Esophagus (tissue), 2 donors: ENCODE measurements around the gene NPSR1. TPM values are rescaled to one million over a fixed set of nuclear protein-coding genes. Genes with fewer than 3 reads are reported as not detected.

Source experiments
- H3K27ac ChIP-seq, 2 donors: one replicate each; pipeline ENCODE4 v1.5.1; 2013; ENCODE audit warnings: low read depth in 2 of 2, mild to moderate bottlenecking in 2 of 2, inconsistent platforms in 1 of 2, low read length in 1 of 2, moderate library complexity in 1 of 2
- H3K27me3 ChIP-seq, 2 donors: one replicate each; pipeline ENCODE4 v1.6.1; 2013; ENCODE audit warnings: low read length in 2 of 2, control low read depth in 1 of 2, mild to moderate bottlenecking in 1 of 2; ENCODE audit not compliant: insufficient read depth in 2 of 2, control insufficient read depth in 1 of 2
- H3K36me3 ChIP-seq, 2 donors: one replicate each; pipeline ENCODE4 v1.6.1; 2013; ENCODE audit warnings: low read length in 1 of 2; ENCODE audit not compliant: control insufficient read depth in 2 of 2, insufficient read depth in 2 of 2
- H3K4me1 ChIP-seq, 2 donors: one replicate each; pipeline ENCODE4 v1.6.1; 2013; ENCODE audit warnings: low read length in 1 of 2; ENCODE audit not compliant: control insufficient read depth in 2 of 2, insufficient read depth in 2 of 2
- H3K4me3 ChIP-seq, 2 donors: one replicate each; pipeline ENCODE4 v1.5.1; 2013; ENCODE audit warnings: low read length in 2 of 2, mild to moderate bottlenecking in 2 of 2, low read depth in 1 of 2, moderate library complexity in 1 of 2
- H3K9me3 ChIP-seq, 2 donors: one replicate each; pipeline ENCODE4 v1.6.1; 2013; ENCODE audit warnings: mild to moderate bottlenecking in 2 of 2, low read depth in 1 of 2, low read length in 1 of 2, moderate library complexity in 1 of 2; ENCODE audit not compliant: control insufficient read depth in 2 of 2, insufficient read depth in 1 of 2
- WGBS, 2 donors: extraction: QIAGEN DNeasy Blood & Tissue Kit; methylation state at CpG; one replicate each; pipeline ENCODE4 v1.1.7; 2013; 5-methylcytosine and 5-hydroxymethylcytosine counted together
- polyA plus RNA-seq, 2 donors: library from polyadenylated mRNA; stranded (reverse); fragments of 200-250 nt; gene quantifications; one replicate each; pipeline ENCODE4 v1.2.3, GENCODE V29; 2013
- donor health status: healthy with polysubstance abuse.
- donor health status: Bipolar disorder and iron deficiency.

Gene NPSR1
- polyA plus RNA-seq, 2 donors, result not detected

DNA sequence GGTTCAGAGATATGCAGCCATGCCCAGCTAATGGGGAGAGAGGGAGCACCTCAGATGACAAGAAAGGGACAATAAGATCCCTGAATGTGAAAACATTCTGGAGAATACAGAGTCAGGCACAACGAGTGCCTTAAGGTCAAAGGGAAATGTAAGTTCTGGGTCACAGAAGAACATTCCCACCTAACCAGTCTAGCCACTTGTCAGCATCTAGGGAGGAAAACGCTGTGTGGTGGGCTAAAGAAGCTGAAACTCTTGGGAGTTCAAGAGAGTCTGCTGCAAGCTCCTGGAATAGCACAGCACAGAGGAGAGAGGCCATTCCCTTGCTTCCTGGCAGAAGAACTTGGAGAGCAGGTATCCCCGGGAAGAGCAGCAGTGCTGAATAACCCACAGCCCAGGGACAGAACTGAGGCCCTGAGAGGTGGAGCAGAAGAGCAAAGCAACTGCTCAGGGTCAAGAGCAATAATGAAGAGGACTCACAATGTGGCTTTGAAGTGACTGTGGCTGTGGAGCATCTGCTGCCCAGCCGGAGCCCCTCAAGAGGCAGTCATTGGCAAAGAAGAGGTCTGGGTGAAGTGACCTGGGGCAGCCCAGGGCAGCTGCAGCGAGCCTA, 182.3 kb downstream of the NPSR1 start:
- H3K9me3 ChIP-seq, result peaks cover 0 to 5% of the 10 kb centered on the region in 2 donors
- 63% methylated on average over 5 of the region's 5 CpGs for WGBS, 2 donors
- H3K4me3 ChIP-seq, result no peak overlapping the region
- H3K4me1 ChIP-seq, result peaks cover 0 to 2% of the 10 kb centered on the region in 2 donors
- H3K36me3 ChIP-seq, result no peaks in the 10 kb centered on the region
- H3K27me3 ChIP-seq, result no peaks in the 10 kb centered on the region
- no peak overlapping the region for H3K27ac ChIP-seq

DNA sequence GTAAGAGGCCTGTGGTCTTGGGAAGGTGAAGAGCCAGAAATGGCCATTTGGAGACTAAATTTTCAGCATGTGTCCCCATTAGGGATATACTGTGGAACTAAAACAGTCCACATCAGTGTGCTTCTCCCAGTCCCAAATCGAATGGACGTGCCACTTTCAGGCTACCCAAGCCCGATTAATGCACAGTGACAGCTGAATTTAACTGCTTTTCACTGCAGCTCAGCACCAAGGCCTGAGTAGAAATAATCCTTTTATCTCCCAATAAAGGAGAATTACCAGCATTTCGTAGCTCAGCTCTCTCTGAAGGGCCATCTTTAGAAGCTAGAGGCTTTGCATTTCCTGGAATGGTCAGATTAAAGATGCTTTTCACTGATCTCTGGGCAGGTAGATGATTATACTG, 183.3 kb downstream of the NPSR1 start:
- Histone ChIP-seq H3K4me3 (no peak overlapping the region), H3K9me3 (peaks cover 0 to 5% of the 10 kb centered on the region in 2 donors), H3K4me1 (peaks cover 0 to 2% of the 10 kb centered on the region in 2 donors), H3K27me3 (no peaks in the 10 kb centered on the region), H3K27ac (no peak overlapping the region), H3K36me3 (no peaks in the 10 kb centered on the region)
- 80 to 84% methylated on average over 4 of the region's 4 CpGs for WGBS, 2 donors

DNA sequence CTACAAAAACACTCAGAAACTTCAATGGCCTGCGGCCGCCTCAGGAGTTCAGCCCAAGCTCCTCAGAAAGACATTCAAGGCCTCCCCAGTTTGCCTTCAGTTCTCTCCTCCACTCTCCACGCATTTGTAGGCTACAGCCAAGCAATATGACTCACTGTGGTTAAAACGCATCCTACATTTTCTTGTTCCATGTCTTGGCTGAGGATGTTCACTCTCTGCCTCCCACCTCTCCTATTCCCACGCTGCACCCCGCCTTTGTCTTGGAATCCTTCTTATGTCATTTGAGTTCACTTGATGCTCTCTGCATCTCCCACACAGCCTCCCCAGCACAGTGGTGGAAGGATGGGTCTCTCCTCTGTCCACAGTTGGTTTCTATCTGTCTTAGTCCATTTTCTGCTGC, 184.8 kb downstream of the NPSR1 start:
- WGBS, 2 donors, result 84 to 85% methylated on average over 6 of the region's 6 CpGs
- Histone ChIP-seq H3K27me3 (no peaks in the 10 kb centered on the region), H3K9me3 (peaks cover 0 to 5% of the 10 kb centered on the region in 2 donors), H3K4me3 (no peak overlapping the region), H3K4me1 (peaks cover 0 to 2% of the 10 kb centered on the region in 2 donors), H3K27ac (no peak overlapping the region), H3K36me3 (no peaks in the 10 kb centered on the region)

DNA sequence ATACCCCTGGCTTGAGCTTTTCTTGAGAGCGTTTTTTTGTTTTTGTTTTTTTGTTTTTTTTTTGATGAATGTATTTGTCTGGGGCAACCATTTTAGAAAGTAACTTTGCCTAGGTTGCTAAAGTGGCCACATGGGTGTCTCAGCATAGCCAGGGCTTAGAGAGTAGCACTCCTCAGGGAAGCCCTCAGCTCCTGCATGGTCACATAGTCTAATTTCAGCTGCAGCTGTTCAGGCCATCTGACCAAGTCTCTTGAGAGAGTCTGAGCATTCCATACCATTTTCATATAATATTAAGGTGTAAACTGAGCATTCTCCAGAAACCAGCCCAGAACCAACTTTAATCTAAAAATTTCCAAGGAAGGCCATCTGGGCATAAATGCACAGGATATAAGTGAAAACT, 186.4 kb downstream of the NPSR1 start:
- H3K36me3 ChIP-seq, result no peaks in the 10 kb centered on the region
- H3K27me3 ChIP-seq, result no peaks in the 10 kb centered on the region
- peaks cover 0 to 2% of the 10 kb centered on the region in 2 donors for H3K9me3 ChIP-seq
- H3K4me3 ChIP-seq, result no peak overlapping the region
- H3K4me1 ChIP-seq, result no peaks in the 10 kb centered on the region
- WGBS, 2 donors, result 76 to 80% methylated on average over 1 of the region's 1 CpG
- no peak overlapping the region for H3K27ac ChIP-seq

DNA sequence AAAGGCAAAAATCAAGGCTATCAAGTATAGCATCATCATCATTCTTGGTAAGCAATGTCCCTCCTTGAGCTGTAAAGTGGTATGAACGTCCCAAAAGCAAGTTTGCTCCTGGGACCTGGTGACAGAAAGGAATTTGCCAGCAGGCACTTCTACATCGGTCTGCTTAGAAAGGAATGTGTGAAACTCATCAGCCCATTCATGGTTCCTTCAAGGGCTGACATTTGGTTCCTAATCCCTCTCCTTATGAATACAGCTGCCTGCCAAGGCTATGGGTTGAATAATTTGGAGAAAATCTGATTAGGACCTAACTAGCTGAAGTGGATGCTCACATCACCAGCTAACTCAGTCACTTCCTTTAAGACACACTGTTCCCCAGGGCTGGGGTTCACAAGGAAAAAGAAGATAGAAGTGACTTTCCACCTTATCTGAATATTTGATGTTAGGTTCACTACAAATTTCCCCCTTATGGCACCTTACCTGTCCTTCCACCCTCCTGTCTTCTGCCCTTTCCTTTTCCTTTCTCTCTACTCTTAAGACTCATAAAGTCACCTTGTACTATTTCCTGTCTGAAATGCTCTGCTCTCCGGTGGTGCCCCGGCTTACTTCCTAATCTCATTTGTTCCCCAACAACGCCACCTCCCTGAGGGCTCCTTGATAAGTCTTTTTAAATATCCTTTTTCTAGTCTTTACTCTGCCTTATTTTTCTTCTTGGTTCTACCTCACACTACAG, 187.1 kb downstream of the NPSR1 start:
- H3K9me3 ChIP-seq, result peaks cover 0 to 2% of the 10 kb centered on the region in 2 donors
- 37 to 48% methylated on average over 5 of the region's 5 CpGs for WGBS, 2 donors
- no peaks in the 10 kb centered on the region for H3K27me3 ChIP-seq
- no peak overlapping the region for H3K4me3 ChIP-seq
- H3K36me3 ChIP-seq, result no peaks in the 10 kb centered on the region
- peaks cover 0 to 3% of the 10 kb centered on the region in 2 donors for H3K4me1 ChIP-seq
- H3K27ac ChIP-seq, result no peak overlapping the region

DNA sequence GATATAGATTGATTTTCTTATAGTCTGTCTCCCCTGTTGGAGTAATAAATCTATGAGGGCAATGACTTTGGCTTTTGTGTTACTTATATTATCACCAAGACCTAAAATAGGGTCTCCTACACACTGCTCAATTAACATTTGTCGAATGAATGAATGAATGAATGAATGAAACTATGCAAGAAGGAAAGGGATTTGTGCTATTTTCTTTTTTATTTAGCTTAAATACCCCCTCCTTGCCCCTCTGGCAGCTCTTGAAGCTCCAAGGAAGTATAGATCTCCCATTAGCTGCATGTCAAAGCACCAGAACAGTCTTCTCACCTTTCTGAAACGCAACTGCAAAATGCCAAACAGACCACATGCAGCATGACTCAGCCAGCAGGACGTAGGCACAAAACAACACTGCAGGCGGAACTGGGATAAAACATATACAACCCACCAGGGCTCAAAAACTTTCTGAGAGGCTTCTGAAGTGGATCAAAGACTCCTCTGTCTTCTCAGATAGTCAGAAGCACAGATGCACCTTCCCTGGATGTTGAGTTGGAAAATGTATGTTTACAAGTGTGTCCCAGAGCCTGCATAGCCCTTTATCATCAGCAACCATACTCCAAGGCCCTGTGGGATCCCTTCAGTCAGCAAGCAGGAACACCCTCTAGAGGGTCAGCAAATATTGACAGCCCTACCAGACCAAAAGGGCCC, 187.8 kb downstream of the NPSR1 start:
- Histone ChIP-seq H3K27me3 (no peaks in the 10 kb centered on the region), H3K9me3 (peaks cover 0 to 2% of the 10 kb centered on the region in 2 donors), H3K36me3 (no peaks in the 10 kb centered on the region), H3K4me3 (no peak overlapping the region), H3K27ac (no peak overlapping the region), H3K4me1 (peaks cover 0 to 3% of the 10 kb centered on the region in 2 donors)
- 47 to 54% methylated on average over 4 of the region's 4 CpGs for WGBS, 2 donors

DNA sequence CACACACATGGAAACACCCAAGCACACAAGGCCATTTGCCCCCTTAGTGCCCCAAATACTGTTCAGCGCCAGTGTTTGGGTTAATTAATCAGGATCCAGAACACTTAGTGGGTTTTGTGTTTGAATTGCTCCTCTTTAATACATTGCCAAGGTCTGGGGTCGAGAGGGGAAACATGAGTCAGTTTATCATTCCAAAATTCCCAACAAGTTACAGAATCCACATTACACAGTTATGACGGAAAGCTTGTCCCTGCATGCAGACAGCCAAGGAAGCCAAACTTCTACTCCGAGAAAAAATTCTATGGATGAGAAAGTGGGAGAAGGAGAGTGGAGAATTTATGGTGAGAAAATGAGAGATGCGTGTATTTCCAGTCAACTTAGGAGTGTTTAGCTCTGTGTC, 189.0 kb downstream of the NPSR1 start:
- H3K36me3 ChIP-seq, result no peaks in the 10 kb centered on the region
- H3K27ac ChIP-seq, result no peak overlapping the region
- H3K9me3 ChIP-seq, result peaks cover 0 to 2% of the 10 kb centered on the region in 2 donors
- H3K27me3 ChIP-seq, result no peaks in the 10 kb centered on the region
- H3K4me1 ChIP-seq, result peaks cover 0 to 3% of the 10 kb centered on the region in 2 donors
- 51 to 71% methylated on average over 5 of the region's 5 CpGs for WGBS, 2 donors
- no peak overlapping the region for H3K4me3 ChIP-seq

DNA sequence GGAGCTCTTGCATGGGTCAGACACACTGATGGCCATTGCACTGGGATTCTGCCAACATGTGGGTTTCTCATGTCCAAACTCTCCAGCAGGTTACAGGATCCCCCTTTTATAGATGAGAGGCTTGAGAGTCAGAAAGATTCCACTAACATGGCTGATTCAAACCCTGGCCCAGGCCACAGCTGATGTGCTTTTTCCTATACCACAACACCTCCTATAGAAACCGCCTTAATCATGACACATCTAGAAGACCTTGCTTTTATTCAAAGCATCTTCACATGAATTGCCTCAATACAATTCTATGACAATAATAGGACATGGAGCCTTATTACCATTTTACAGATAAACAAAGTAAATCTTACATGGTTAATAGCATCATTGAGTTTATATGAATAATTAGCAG, 190.7 kb downstream of the NPSR1 start:
- H3K4me1 ChIP-seq, result peaks cover 0 to 3% of the 10 kb centered on the region in 2 donors
- H3K36me3 ChIP-seq, result no peaks in the 10 kb centered on the region
- H3K4me3 ChIP-seq, result no peak overlapping the region
- WGBS, 2 donors, result 92 to 97% methylated on average over 1 of the region's 1 CpG
- H3K27ac ChIP-seq, result no peak overlapping the region
- H3K9me3 ChIP-seq, result no peaks in the 10 kb centered on the region
- H3K27me3 ChIP-seq, result no peaks in the 10 kb centered on the region

DNA sequence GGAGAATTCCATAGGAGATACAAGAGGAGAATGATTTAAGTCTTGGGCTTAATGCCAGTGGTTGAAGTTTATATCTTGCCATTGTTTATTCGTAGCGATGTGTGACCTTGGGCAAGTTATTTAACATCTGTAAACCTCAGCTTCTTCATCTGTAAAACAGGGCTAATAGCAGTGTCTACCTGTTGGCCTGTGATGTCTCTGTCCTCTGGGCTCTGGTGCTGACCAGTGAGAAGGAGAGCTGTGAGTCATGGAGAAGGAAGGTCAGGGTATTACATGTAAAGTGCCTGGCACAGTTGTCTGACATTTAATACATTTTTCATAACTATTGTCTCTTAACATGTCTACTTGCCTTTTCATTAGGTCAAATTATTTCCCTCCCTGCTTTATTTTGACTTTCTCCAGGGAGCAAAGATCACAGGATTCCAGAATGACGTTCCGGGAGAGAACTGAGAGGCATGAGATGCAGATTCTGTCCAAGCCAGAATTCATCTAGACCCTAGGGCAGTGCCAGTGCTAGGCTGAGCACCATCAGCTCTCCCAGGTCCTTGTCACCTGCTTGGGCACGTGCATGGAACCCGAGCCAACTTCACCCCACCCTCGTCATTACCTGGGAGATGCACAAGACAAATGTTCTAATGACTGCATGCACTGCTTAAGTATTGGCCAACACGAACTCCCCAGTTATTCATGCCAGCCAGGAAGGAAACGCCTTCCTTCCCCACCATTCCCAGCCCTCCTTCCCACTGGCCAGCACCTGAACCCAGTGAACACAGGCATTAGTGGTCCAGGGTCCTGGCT, 191.3 kb downstream of the NPSR1 start:
- Histone ChIP-seq H3K36me3 (no peaks in the 10 kb centered on the region), H3K9me3 (no peaks in the 10 kb centered on the region), H3K27ac (no peak overlapping the region), H3K4me3 (no peak overlapping the region), H3K4me1 (peaks cover 0 to 3% of the 10 kb centered on the region in 2 donors), H3K27me3 (no peaks in the 10 kb centered on the region)
- 56 to 59% methylated on average over 9 of the region's 9 CpGs for WGBS, 2 donors
